Mesendoderm (in vitro differentiated cells): Measurements from ENCODE around the gene CPLX1. TPM values are rescaled to one million over a fixed set of nuclear protein-coding genes. Genes with fewer than 3 reads are reported as not detected.

ENCODE experiments used
- DNase-seq: peaks from one replicate; pipeline ENCODE4 v3.0.0; 2013
- H2AK5ac ChIP-seq: 2 replicates; pipeline ENCODE4 v1.6.1; 2013; ENCODE audit warnings: low read length, inconsistent platforms
- H2BK120ac ChIP-seq: 2 replicates; pipeline ENCODE4 v1.6.1; 2013; ENCODE audit warnings: low read depth, mild to moderate bottlenecking, low read length, moderate library complexity, mixed read lengths
- H2BK15ac ChIP-seq: replicated peaks from 2 replicates; pipeline ENCODE4 v1.6.1; 2013; ENCODE audit warnings: low read depth, mild to moderate bottlenecking, moderate library complexity
- H2BK5ac ChIP-seq: 2 replicates; pipeline ENCODE4 v1.6.1; 2013; ENCODE audit warnings: low read length, inconsistent platforms
- H3K18ac ChIP-seq: 2 replicates; pipeline ENCODE4 v1.6.1; 2013; ENCODE audit warnings: mild to moderate bottlenecking, low read length, mixed read lengths
- H3K23ac ChIP-seq: one replicate; pipeline ENCODE4 v1.6.1; 2013; ENCODE audit warnings: low read length
- H3K27ac ChIP-seq: 2 replicates; pipeline ENCODE4 v1.5.1; 2013; ENCODE audit warnings: low read depth, mild to moderate bottlenecking, inconsistent platforms, low read length, moderate library complexity
- H3K27me3 ChIP-seq: 2 replicates; pipeline ENCODE4 v1.6.1; 2013; ENCODE audit warnings: low read length, control low read depth, mild to moderate bottlenecking, inconsistent platforms; ENCODE audit not compliant: insufficient read depth, poor library complexity
- H3K36me3 ChIP-seq: 2 replicates; pipeline ENCODE4 v1.6.1; 2013; ENCODE audit warnings: low read length, inconsistent platforms; ENCODE audit not compliant: control insufficient read depth, insufficient read depth
- H3K4ac ChIP-seq: one replicate; pipeline ENCODE4 v1.6.1; 2013; ENCODE audit warnings: low read depth, mild to moderate bottlenecking, low read length, moderate library complexity
- H3K4me1 ChIP-seq: 2 replicates; pipeline ENCODE4 v1.6.1; 2013; ENCODE audit warnings: low read depth, low read length, inconsistent platforms; ENCODE audit not compliant: control insufficient read depth
- H3K4me2 ChIP-seq: 2 replicates; pipeline ENCODE4 v1.6.1; 2013; ENCODE audit warnings: low read length
- H3K4me3 ChIP-seq: 2 replicates; pipeline ENCODE4 v1.5.1; 2013; ENCODE audit warnings: mild to moderate bottlenecking, low read length
- H3K56ac ChIP-seq: one replicate; pipeline ENCODE4 v1.6.1; 2013; ENCODE audit warnings: low read length
- H3K79me1 ChIP-seq: 2 replicates; pipeline ENCODE4 v1.6.1; 2013; ENCODE audit warnings: low read length, inconsistent platforms
- H3K79me2 ChIP-seq: 2 replicates; pipeline ENCODE4 v1.6.1; 2013; ENCODE audit warnings: mild to moderate bottlenecking, low read length; ENCODE audit not compliant: control insufficient read depth, insufficient read depth
- H3K9ac ChIP-seq: 2 replicates; pipeline ENCODE4 v1.6.1; 2013; ENCODE audit warnings: low read length, inconsistent platforms
- H4K5ac ChIP-seq: one replicate; pipeline ENCODE4 v1.6.1; 2013; ENCODE audit warnings: low read length
- H4K8ac ChIP-seq: one replicate; pipeline ENCODE4 v1.6.1; 2013; ENCODE audit warnings: low read depth, mild to moderate bottlenecking, control low read depth, low read length, moderate library complexity
- WGBS: extraction: QIAGEN DNeasy Blood & Tissue Kit; methylation state at CpG from one replicate; pipeline ENCODE4 v1.1.7; 2013; ENCODE audit warnings: low lambda C conversion rate, missing lambda C conversion rate; ENCODE audit not compliant: insufficient coverage; ENCODE audit errors: extremely low coverage; 5-methylcytosine and 5-hydroxymethylcytosine counted together
- polyA plus RNA-seq, 2 experiments: library from polyadenylated mRNA; stranded (reverse); fragments of 200-250 nt; gene quantifications; one replicate each; pipeline ENCODE4 v1.2.3, GENCODE V29; 2013

CPLX1 gene
- 0.20 TPM for polyA plus RNA-seq (2013, experiment 1 of 2)
- 0.22 TPM for polyA plus RNA-seq (2013, experiment 2 of 2)

DNA sequence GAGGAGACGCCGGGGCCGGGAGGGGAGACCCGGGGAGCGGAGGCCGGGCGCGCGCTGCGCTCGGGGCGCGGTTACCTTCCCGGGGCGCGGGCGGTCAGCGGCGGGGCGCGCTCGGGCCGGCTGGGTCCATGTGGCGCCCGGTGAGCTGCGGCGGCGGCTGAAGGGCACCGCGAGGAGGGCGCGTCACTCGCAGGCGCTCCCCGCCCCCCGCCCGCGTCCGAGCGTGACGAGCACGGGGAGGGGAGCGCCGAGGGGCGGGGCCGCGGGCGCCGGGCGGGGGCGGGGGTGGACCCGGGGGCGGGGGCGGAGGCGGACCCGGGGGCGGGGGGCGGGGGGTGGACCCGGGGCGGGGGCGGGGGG lies at the start of gene CPLX1:
Gene CPLX1, minus strand, starts transcription at position 159 of the 360 bp plus-strand sequence. CDS start 1,607 bp downstream, outside the sequence.
- Histone ChIP-seq H3K27me3 (peaks cover 20% of the 10 kb centered on the region), H4K8ac (no peak within 1 kb of the TSS), H2BK5ac (no peak within 1 kb of the TSS), H3K18ac (no peak within 1 kb of the TSS), H2BK120ac (no peak within 1 kb of the TSS), H3K79me1 (no peaks in the 10 kb centered on the region), H3K4ac (no peak within 1 kb of the TSS), H3K56ac (no peak within 1 kb of the TSS), H3K27ac (no peak within 1 kb of the TSS), H4K5ac (no peak within 1 kb of the TSS), H3K79me2 (no peaks in the 10 kb centered on the region), H3K4me1 (no peaks in the 10 kb centered on the region), H3K4me3 (no peak within 1 kb of the TSS), H3K36me3 (no peaks in the 10 kb centered on the region), H3K4me2 (peak within 1 kb of the TSS; percentile 25), H3K23ac (no peak within 1 kb of the TSS), H2BK15ac (no peak within 1 kb of the TSS), H2AK5ac (no peak within 1 kb of the TSS), H3K9ac (no peak within 1 kb of the TSS)
- DNase-seq: peak; percentile 57
- WGBS: no CpG with 5 or more reads among the region's 61 CpGs

- H3K4ac ChIP-seq: no peak overlapping the region
- no peak overlapping the region for H3K9ac ChIP-seq
- H3K79me1 ChIP-seq: no peaks in the 10 kb centered on the region
- no peak overlapping the region for H4K5ac ChIP-seq
- no peak overlapping the region for H3K4me2 ChIP-seq
- H3K27ac ChIP-seq: no peak overlapping the region
- no peak overlapping the region for H3K56ac ChIP-seq
- no peak overlapping the region for H2BK120ac ChIP-seq
- DNase-seq: no peak
- no peak overlapping the region for H2BK15ac ChIP-seq
- no peak overlapping the region for H4K8ac ChIP-seq
- H3K18ac ChIP-seq: no peak overlapping the region
- no peak overlapping the region for H2AK5ac ChIP-seq
- no peaks in the 10 kb centered on the region for H3K27me3 ChIP-seq
- no peak overlapping the region for H2BK5ac ChIP-seq
- H3K36me3 ChIP-seq: peaks cover 6% of the 10 kb centered on the region
- H3K4me1 ChIP-seq: no peaks in the 10 kb centered on the region
- WGBS: no CpG with 5 or more reads among the region's 17 CpGs
- H3K23ac ChIP-seq: no peak overlapping the region
- H3K79me2 ChIP-seq: no peaks in the 10 kb centered on the region
- no peak overlapping the region for H3K4me3 ChIP-seq
Measured at GRCh38 chr4:874971-875817, 49.3 kb upstream of the CPLX1 start.

DNA sequence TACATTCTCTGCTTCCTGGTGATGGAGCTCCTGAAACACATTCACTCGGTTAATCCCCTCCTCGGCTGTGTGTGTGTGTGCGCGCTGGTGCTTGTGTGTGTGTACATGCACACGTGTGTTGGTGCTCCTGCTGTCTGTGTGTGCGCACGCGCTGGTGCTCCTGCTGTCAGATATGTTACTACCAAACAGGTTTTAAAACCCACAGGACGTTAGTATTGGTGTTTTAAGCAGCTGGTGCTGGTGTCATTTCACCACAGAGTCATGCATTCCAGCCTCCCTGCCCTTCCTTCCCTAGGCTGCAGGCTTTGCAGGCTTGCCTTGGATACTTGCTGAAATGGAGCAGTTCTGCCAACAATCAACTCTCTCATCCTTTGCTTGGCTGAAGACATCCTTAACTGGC lies 48.1 kb upstream of the CPLX1 start:
- Histone ChIP-seq H2AK5ac (no peak overlapping the region), H3K36me3 (peaks cover 12% of the 10 kb centered on the region), H2BK120ac (no peak overlapping the region), H3K79me2 (no peaks in the 10 kb centered on the region), H3K4ac (no peak overlapping the region), H3K56ac (no peak overlapping the region), H2BK5ac (no peak overlapping the region), H4K8ac (no peak overlapping the region), H3K4me2 (no peak overlapping the region), H3K9ac (no peak overlapping the region), H4K5ac (no peak overlapping the region), H3K4me1 (no peaks in the 10 kb centered on the region), H3K27me3 (no peaks in the 10 kb centered on the region), H2BK15ac (no peak overlapping the region), H3K18ac (no peak overlapping the region), H3K79me1 (no peaks in the 10 kb centered on the region), H3K4me3 (no peak overlapping the region), H3K23ac (no peak overlapping the region), H3K27ac (no peak overlapping the region)
- no peak for DNase-seq
- WGBS: no CpG with 5 or more reads among the region's 9 CpGs

GRCh38 chr4:872241-872981 lies 46.5 kb upstream of the CPLX1 start:
- Histone ChIP-seq H3K27ac (no peak overlapping the region), H4K8ac (no peak overlapping the region), H3K4me2 (no peak overlapping the region), H3K36me3 (peaks cover 14% of the 10 kb centered on the region), H3K9ac (no peak overlapping the region), H3K4me1 (no peaks in the 10 kb centered on the region), H2BK5ac (no peak overlapping the region), H3K27me3 (no peaks in the 10 kb centered on the region), H3K4ac (no peak overlapping the region), H2BK120ac (no peak overlapping the region), H2BK15ac (no peak overlapping the region), H3K79me2 (no peaks in the 10 kb centered on the region), H3K79me1 (no peaks in the 10 kb centered on the region), H3K18ac (no peak overlapping the region), H3K4me3 (no peak overlapping the region), H3K56ac (no peak overlapping the region), H2AK5ac (no peak overlapping the region), H4K5ac (no peak overlapping the region), H3K23ac (no peak overlapping the region)
- DNase-seq: no peak
- WGBS: no CpG with 5 or more reads among the region's 43 CpGs

- peaks cover 14% of the 10 kb centered on the region for H3K36me3 ChIP-seq
- DNase-seq: no peak
- no CpG with 5 or more reads among the region's 9 CpGs for WGBS
Measured at GRCh38 chr4:871484-871883, 45.6 kb upstream of the CPLX1 start.

More at GRCh38 chr4:871484-871883, 45.6 kb upstream of the CPLX1 start:
- Histone ChIP-seq H3K4me1 (no peaks in the 10 kb centered on the region), H4K5ac (no peak overlapping the region), H2AK5ac (no peak overlapping the region), H3K27me3 (no peaks in the 10 kb centered on the region), H3K56ac (no peak overlapping the region), H2BK120ac (no peak overlapping the region), H3K79me2 (no peaks in the 10 kb centered on the region), H3K18ac (no peak overlapping the region), H3K4ac (no peak overlapping the region), H3K9ac (no peak overlapping the region), H3K4me3 (no peak overlapping the region), H2BK5ac (no peak overlapping the region), H4K8ac (no peak overlapping the region), H3K4me2 (no peak overlapping the region), H2BK15ac (no peak overlapping the region), H3K27ac (no peak overlapping the region), H3K79me1 (no peaks in the 10 kb centered on the region), H3K23ac (no peak overlapping the region)
